ENCODE data around the gene SYT12.

DNA sequence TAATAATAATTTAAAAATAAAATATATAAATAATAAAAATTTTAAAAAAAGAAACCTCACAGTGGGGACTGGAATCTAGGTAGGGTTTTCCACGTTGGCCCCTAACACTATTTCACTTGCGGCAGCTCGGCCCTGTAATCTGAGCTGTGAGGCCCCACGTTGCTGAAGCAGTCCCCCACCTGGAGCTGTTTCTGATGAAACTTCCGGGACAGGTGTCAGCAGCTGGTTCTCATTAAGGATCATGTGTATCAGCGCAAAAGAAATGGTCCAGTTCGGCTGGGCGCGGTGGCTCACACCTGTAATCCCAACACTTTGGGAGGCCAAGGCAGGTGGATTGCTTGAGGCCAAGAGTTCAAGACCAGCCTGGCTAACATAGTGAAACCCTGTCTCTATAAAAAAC lies 51.0 kb downstream of the SYT12 start:
- TF ChIP-seq EZH2 (IDR thresholded peaks at IDR 0.05; ENCODE audit: insufficient read depth, poor library complexity, severe bottlenecking) = no peak
- TF ChIP-seq EZH2phosphoT487 (IDR thresholded peaks at IDR 0.05; ENCODE audit: insufficient read depth, low read depth) = no peak

Measured in GM23248 (cell line).